ENCODE results near the gene MAP2. TPM values are rescaled to one million over a fixed set of nuclear protein-coding genes. Genes with fewer than 3 reads are reported as not detected.

Gene MAP2
- total and polyA plus RNA-seq, 2 of the 8 experiments (the other 6 are each of a cell fraction or from before 2014, with no cell fraction given) = 5.9 to 9.4 TPM

GRCh38 chr2:209401788-209402187 lies 22.1 kb upstream of the MAP2 start:
- Histone ChIP-seq H3K79me2 (ENCODE audit: control insufficient read depth in 1 of 2, insufficient read depth in 2 of 2, low read length in 2 of 2) (no peaks in the 10 kb centered on the region), H3K23ac (ENCODE audit: insufficient read length) (no peak overlapping the region), H4K5ac (ENCODE audit: insufficient read length, low read depth, low read length) (no peak overlapping the region), H4K20me1 (replicated peaks in 1 of 2; ENCODE audit: control insufficient read depth in 1 of 2, insufficient read depth in 2 of 2, low read length in 2 of 2) (no peaks in the 10 kb centered on the region), H3K14ac (ENCODE audit: insufficient read length) (no peak overlapping the region), H3K23me2 (ENCODE audit: low read depth, low read length) (no peaks in the 10 kb centered on the region), H3K4me2 (ENCODE audit: insufficient read depth in 1 of 2, low read depth in 2 of 2, low read length in 2 of 2) (no peak overlapping the region), H2BK5ac (ENCODE audit: low read depth, low read length) (no peak overlapping the region), H2AK5ac (ENCODE audit: low read depth, low read length) (no peak overlapping the region), H3K27ac (ENCODE audit: low read depth, low read length) (no peak overlapping the region), H3K9me3 (ENCODE audit: insufficient read depth in 2 of 2, low read depth in 1 of 2, low read length in 1 of 2) (no peaks in the 10 kb centered on the region), H3K4me3 (ENCODE audit: extremely low read depth in 1 of 4, insufficient read depth in 2 of 4, low read depth in 3 of 4, low read length in 4 of 4) (no peak overlapping the region), H2BK20ac (ENCODE audit: low read length) (no peak overlapping the region), H3K9ac (replicated peaks in 1 of 4; ENCODE audit: extremely low read depth in 1 of 4, low read depth in 3 of 4, low read length in 3 of 4) (no peak overlapping the region), H2BK15ac (ENCODE audit: low read length) (no peak overlapping the region), H2BK120ac (replicated peaks; ENCODE audit: low read depth, low read length) (no peak overlapping the region), H3K36me3 (ENCODE audit: control insufficient read depth in 2 of 4, insufficient read depth in 4 of 4, low read length in 3 of 4) (no peaks in the 10 kb centered on the region), H4K8ac (ENCODE audit: extremely low read depth, insufficient read depth, low read length) (no peak overlapping the region), H2AFZ (ENCODE audit: low read length) (no peak overlapping the region), H3K18ac (ENCODE audit: extremely low read depth, low read length) (no peak overlapping the region), H3K56ac (replicated peaks; ENCODE audit: insufficient read length, low read depth, low read length) (no peak overlapping the region), H2BK12ac (ENCODE audit: low read depth, low read length) (no peak overlapping the region), H3K4ac (replicated peaks; ENCODE audit: insufficient read length, low read depth, low read length) (no peak overlapping the region), H3K4me1 (replicated peaks in 1 of 4; ENCODE audit: control insufficient read depth in 3 of 4, insufficient read depth in 4 of 4, low read length in 3 of 4) (no peaks in the 10 kb centered on the region), H4K91ac (replicated peaks; ENCODE audit: insufficient read length, low read length) (no peak overlapping the region), H3K27me3 (replicated peaks in 1 of 4; ENCODE audit: control insufficient read depth in 3 of 4, extremely low read depth in 1 of 4, insufficient read depth in 3 of 4, low read length in 3 of 4) (no peaks in the 10 kb centered on the region), H3K79me1 (ENCODE audit: low read depth, low read length) (no peaks in the 10 kb centered on the region)
- CTCF ChIA-PET (ENCODE audit: partially characterized antibody) = interaction anchor here (0.8 kb wide), 1 partner anchor 67 kb away, joined by 3 read pairs; no protein-coding TSS in a partner anchor
- POLR2A ChIA-PET (ENCODE audit: partially characterized antibody) = interaction anchor here (1.2 kb wide), 1 partner anchor 12 kb away, joined by 3 read pairs; no protein-coding TSS in a partner anchor
- no peak for TF ChIP-seq CEBPB (IDR thresholded peaks at IDR 0.05; ENCODE audit: low read depth, low read length)
- TF ChIP-seq KDM5A (IDR thresholded peaks at IDR 0.05; ENCODE audit: low read length) = no peak
- TF ChIP-seq SP2 (IDR thresholded peaks at IDR 0.05; ENCODE audit: low read length) = no peak
- TF ChIP-seq SIRT6 (IDR thresholded peaks at IDR 0.05; ENCODE audit: low read length) = no peak
- WGBS, 2 experiments (ENCODE audit: extremely low coverage in 1 of 2, insufficient coverage in 1 of 2, insufficient read length in 1 of 2, insufficient replicate concordance in 2 of 2, low coverage in 1 of 2, low lambda C conversion rate in 2 of 2, missing lambda C conversion rate in 1 of 2) = 89% methylated on average over 3 of the region's 3 CpGs; no CpG with 5 or more reads in 1 of the 2 experiments
- FAIRE-seq (no peak), DNase-seq (ENCODE audit: low read depth in 1 of 2, low spot score in 2 of 2) (no peak)

Measured in H1 (cell line).